ENCODE data around the gene CCDC182. TPM values are rescaled to one million over a fixed set of nuclear protein-coding genes. Genes with fewer than 3 reads are reported as not detected.

Gene CCDC182
- total and polyA plus RNA-seq, 11 donors, result not detected

GRCh38 chr17:57766318-57766943 lies 21.3 kb upstream of the CCDC182 start:
- 58 to 79% (median 66%) methylated on average over 2 of the region's 2 CpGs for WGBS, 4 donors
- intact Hi-C loops (cut with DNase I), result loop anchor here in 1 of 10 donors (10.0 kb wide), 1 partner anchor 58 kb away; no protein-coding TSS in a partner anchor
- no peak for ATAC-seq

GRCh38 chr17:57762452-57763395 lies 17.6 kb upstream of the CCDC182 start:
- ATAC-seq (no peak), DNase-seq (no peak)
- Histone ChIP-seq H3K27me3 (no peaks in the 10 kb centered on the region), H3K4me1 (no peaks in the 10 kb centered on the region), H3K9me3 (no peaks in the 10 kb centered on the region), H3K4me3 (no peak overlapping the region), H3K36me3 (no peaks in the 10 kb centered on the region), H3K27ac (no peak overlapping the region)
- intact Hi-C loops (cut with DNase I), result loop anchor here in 1 of 10 donors (10.0 kb wide), 1 partner anchor 62 kb away; no protein-coding TSS in a partner anchor
- WGBS, 4 donors, result 73 to 76% (median 75%) methylated on average over 19 of the region's 19 CpGs
- TF ChIP-seq CTCF (IDR thresholded peaks at IDR 0.05), result no peak
- TF ChIP-seq POLR2A (IDR thresholded peaks at IDR 0.05), result no peak

More at GRCh38 chr17:57766318-57766943, 21.3 kb upstream of the CCDC182 start:
- Histone ChIP-seq H3K36me3 (no peaks in the 10 kb centered on the region), H3K9me3 (no peaks in the 10 kb centered on the region), H3K27ac (no peak overlapping the region), H3K4me1 (no peaks in the 10 kb centered on the region), H3K27me3 (peaks cover 0 to 5% (median 0%) of the 10 kb centered on the region in 9 donors), H3K4me3 (no peak overlapping the region)
- no peak for TF ChIP-seq POLR2A (IDR thresholded peaks at IDR 0.05)
- no peak for TF ChIP-seq CTCF (IDR thresholded peaks at IDR 0.05)
- DNase-seq, result no peak

- ATAC-seq (no peak), DNase-seq (no peak)
- Histone ChIP-seq H3K36me3 (no peaks in the 10 kb centered on the region), H3K4me3 (no peak overlapping the region), H3K4me1 (no peaks in the 10 kb centered on the region), H3K9me3 (no peaks in the 10 kb centered on the region), H3K27me3 (no peaks in the 10 kb centered on the region), H3K27ac (no peak overlapping the region)
- TF ChIP-seq POLR2A (IDR thresholded peaks at IDR 0.05) (no peak), CTCF (IDR thresholded peaks at IDR 0.05) (no peak)
- whole genome bisulfite sequencing, 4 donors, result 70 to 82% (median 78%) methylated on average over 8 of the region's 8 CpGs
- intact Hi-C loops (cut with DNase I), result loop anchor here in 1 of 10 donors (10.0 kb wide), 1 partner anchor 63 kb away; no protein-coding TSS in a partner anchor
These were observed 16.8 kb upstream of the CCDC182 start for GRCh38 chr17:57761887-57762286.

- no peaks in the 10 kb centered on the region for H3K27me3 ChIP-seq
- DNase-seq, result no peak
- H3K4me3 ChIP-seq, result no peak overlapping the region
- H3K36me3 ChIP-seq, result no peaks in the 10 kb centered on the region
- intact Hi-C loops (cut with DNase I), result loop anchor here in 1 of 10 donors (10.0 kb wide), 1 partner anchor 65 kb away; no protein-coding TSS in a partner anchor
- TF ChIP-seq CTCF (IDR thresholded peaks at IDR 0.05) (no peak), POLR2A (IDR thresholded peaks at IDR 0.05) (no peak)
- H3K9me3 ChIP-seq, result no peaks in the 10 kb centered on the region
- ATAC-seq, result no peak
- H3K27ac ChIP-seq, result no peak overlapping the region
- WGBS, 4 donors, result 87 to 88% (median 88%) methylated on average over 4 of the region's 4 CpGs
- H3K4me1 ChIP-seq, result no peaks in the 10 kb centered on the region
These were observed 14.9 kb upstream of the CCDC182 start for GRCh38 chr17:57760046-57760445.

All from heart left ventricle (tissue), 16 donors.